Fibroblast of villous mesenchyme (primary cell): ENCODE data around the gene UBB. TPM values are rescaled to one million over a fixed set of nuclear protein-coding genes. Genes with fewer than 3 reads are reported as not detected.

ENCODE experiments used
- DNase-seq: peaks from one replicate; pipeline ENCODE4 v3.0.0-alpha.2; 2010; ENCODE audit warnings: low read depth
- H3K4me3 ChIP-seq: 2 replicates; pipeline ENCODE4 v1.5.1; 2011; ENCODE audit warnings: low read depth, mild to moderate bottlenecking, low read length
- total RNA-seq: library from RNA; depleted of rRNA; stranded (reverse); fragments of >200 nt; gene quantifications from 2 replicates; pipeline ENCODE4 v1.2.3, GENCODE V29; 2012
- TF ChIP-seq, protein P1 (sequence below): IDR thresholded peaks from 2 replicates; pipeline ENCODE4 v1.5.1; 2012; ENCODE audit warnings: low read depth, mild to moderate bottlenecking, low read length; ENCODE audit not compliant: insufficient read depth

The UBB gene
- total RNA-seq, 1 donor: 1,346 TPM

GRCh38 chr17:16346721-16347271 lies 34.1 kb upstream of the UBB start:
- DNase-seq: no peak
- TF ChIP-seq, protein P1, sequence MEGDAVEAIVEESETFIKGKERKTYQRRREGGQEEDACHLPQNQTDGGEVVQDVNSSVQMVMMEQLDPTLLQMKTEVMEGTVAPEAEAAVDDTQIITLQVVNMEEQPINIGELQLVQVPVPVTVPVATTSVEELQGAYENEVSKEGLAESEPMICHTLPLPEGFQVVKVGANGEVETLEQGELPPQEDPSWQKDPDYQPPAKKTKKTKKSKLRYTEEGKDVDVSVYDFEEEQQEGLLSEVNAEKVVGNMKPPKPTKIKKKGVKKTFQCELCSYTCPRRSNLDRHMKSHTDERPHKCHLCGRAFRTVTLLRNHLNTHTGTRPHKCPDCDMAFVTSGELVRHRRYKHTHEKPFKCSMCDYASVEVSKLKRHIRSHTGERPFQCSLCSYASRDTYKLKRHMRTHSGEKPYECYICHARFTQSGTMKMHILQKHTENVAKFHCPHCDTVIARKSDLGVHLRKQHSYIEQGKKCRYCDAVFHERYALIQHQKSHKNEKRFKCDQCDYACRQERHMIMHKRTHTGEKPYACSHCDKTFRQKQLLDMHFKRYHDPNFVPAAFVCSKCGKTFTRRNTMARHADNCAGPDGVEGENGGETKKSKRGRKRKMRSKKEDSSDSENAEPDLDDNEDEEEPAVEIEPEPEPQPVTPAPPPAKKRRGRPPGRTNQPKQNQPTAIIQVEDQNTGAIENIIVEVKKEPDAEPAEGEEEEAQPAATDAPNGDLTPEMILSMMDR: no peak
- no peak overlapping the region for H3K4me3 ChIP-seq

DNA sequence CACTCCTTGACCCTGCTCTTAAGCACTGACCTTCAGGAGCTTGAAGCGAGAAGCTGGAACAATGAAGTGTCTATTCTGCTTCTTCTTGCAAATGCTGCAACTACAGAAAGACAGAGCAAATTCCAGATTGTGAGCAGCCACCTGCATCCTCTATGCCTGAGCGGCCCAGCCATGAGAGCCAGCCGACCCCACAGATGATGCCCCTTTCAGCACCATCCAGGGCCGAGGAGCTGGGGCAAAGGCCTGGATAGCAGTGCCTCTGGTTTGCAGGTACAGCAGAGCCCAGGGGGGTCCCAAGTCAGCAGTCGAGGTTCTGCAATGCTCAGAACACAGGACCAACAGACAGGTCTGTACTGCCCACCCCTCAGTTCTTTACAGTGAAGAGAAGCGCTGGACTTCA lies 32.3 kb upstream of the UBB start:
- TF ChIP-seq, protein P1: no peak
- no peak for DNase-seq
- no peak overlapping the region for H3K4me3 ChIP-seq

- TF ChIP-seq, protein P1: no peak
- H3K4me3 ChIP-seq: no peak overlapping the region
- DNase-seq: no peak
These were observed 31.5 kb upstream of the UBB start for GRCh38 chr17:16349431-16349830.

DNA sequence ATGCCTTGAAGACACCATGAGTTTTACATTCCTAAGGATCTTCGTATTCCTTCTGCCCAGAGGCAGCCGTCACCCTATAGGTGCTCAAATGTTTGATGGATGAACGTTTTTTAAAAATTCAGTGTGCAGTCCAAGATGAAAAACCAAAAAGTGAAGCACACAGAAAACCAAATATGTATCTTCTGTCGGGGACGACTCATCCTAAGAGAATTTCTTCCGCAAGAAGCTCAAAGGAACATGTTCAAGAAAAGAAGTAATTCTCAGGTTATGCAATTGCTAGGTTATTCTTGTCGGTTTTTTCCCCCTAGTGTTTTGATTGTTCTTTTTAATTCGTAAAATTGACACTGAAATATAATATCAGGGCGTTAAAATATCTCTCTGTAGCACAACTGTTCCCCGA lies 29.1 kb upstream of the UBB start:
- H3K4me3 ChIP-seq: peak overlapping the region; percentile 72
- peak; percentile 42 for DNase-seq
- TF ChIP-seq, protein P1: no peak

DNA sequence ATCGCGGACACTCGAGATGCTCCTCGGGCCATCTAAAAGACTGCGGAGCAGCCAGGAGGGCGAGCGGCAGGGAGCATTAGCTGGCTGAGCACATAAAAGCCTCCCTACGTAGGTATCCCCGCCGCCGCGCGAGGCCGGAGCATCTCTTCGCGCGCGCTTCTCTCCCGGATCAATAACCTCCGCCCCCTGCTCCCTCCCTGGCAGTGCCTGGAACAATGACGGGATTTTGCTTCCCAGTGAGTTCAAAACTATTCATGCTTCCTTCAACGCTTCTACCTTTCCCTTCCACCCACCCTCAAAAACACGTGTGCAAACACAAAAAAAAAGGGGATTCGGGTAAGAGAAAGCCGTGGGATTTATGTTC lies 28.6 kb upstream of the UBB start:
- H3K4me3 ChIP-seq: peak overlapping the region; percentile 72
- TF ChIP-seq, protein P1: no peak
- peak; percentile 45 for DNase-seq

GRCh38 chr17:16352667-16353316 lies 28.1 kb upstream of the UBB start:
- peak; percentile 41 for DNase-seq
- peak overlapping the region; percentile 72 for H3K4me3 ChIP-seq
- TF ChIP-seq, protein P1: no peak
